CMK (cell line): ENCODE results near the gene TRERF1.

Source experiments
- DNase-seq: peaks from one replicate; pipeline ENCODE4 v3.0.0-alpha.2; 2010; ENCODE audit warnings: low read depth

Gene TRERF1

DNA sequence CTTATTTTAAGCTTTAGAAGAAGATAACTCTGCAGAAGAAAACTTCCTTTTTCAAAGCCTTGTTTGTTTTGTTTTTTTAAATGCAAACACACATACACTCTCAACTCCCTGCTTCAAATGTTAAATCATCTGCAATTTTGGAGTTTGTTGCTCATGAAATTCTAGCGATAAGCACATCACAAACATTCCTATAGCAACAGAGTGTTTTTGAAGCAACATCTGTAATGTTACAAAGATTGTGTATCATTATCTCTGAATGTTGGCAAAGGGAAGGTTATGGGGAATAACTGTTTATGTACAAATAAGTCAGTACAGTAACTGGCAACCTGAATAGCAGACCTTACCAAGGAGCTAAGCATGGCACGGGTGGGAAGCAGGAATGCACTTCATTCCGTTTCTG, 149.3 kb downstream of the TRERF1 start:
- no peak for DNase-seq

DNA sequence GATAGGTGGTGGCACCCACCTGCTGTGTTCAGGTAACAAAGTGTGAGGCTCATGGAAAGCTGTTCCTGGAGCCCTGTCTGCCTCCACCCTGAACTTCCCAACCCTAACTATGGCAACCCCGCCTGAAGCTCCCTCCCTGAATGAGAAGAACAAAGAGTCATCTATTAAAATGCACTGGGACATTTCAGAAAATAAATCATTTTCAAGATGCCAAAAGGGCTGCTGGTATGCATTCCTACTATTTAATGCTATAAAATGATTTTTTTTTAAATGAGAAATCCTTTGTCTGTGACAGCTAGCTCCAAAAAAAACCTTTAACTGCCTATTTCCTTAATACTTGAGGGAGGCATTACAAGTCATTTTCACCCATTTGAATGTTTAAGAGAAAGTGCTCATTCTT, 149.7 kb downstream of the TRERF1 start:
- no peak for DNase-seq

DNA sequence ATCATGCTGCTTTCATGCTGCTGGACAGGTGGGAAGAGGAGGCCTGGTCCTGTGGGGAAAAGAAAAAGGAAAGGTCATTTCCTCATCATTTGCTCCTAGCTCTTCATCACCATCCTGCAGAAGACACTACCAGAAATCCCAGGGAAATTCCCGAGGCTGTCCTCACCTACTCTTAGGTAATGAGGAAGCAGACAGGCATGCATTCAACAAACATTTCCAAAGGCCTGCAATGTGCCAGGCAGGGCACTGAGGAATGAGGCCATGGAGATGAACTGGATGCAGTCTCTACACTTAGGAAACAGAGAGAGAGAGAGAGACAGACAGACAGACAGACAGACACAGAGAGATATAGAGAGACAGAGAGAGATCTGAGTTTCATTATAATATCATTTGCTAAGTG, 151.0 kb downstream of the TRERF1 start:
- no peak for DNase-seq

DNA sequence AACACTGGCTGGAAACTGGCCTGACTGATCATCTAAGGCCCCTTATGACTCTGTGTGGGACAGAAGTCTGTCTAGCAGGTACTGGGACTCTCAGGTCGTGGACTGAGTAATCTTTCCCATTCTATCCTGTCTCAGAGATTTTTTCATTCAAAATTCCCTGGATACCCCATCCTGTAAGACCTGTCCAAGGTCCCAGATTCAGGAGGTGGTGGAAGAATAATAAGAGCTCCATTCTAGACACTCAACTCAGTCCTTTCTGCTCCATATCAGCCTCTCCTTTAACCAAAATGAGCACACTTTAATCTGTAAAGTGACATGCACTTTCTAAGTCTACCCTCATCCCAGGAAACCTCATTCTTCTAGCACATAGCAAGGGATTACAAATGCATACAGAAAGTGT, 151.5 kb downstream of the TRERF1 start:
- DNase-seq = no peak

DNA sequence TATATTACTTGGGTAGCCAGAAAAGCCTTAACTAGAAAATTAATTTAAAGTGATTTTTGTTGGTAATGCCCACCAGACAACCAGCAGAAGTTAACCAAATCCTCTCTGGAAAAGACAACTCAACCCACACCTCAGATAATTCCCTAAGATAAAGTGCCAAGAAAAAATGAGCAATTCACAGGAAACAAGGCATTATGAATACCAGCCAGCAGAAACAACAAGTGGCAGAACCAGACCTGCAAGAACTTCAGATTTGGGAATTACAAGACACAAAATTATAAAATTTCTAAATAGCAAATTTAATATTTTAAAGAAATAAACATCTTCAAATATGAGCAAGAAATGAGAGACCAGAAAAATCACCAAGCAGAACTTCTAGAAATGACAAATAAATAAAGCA, 154.1 kb downstream of the TRERF1 start:
- no peak for DNase-seq

DNA sequence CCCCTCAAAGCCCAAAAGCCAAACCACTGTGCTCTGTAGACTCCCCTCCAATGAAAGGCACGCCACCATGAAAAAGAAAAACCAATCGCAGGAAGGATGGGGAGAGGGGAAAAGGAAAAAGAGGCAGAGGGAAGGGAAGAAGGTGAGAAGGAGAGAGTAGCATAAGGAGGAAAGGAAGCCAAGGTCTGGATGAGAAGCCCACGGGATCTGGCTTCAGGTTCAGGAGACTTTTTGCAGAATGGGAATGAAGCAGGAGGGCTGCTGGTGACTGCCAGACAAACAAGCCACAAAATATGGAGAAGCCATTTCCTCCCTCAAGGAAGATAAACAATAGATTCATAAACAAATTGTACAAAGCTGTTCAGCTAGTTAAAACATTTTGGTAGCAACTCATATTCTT, 155.1 kb downstream of the TRERF1 start:
- DNase-seq = no peak

DNA sequence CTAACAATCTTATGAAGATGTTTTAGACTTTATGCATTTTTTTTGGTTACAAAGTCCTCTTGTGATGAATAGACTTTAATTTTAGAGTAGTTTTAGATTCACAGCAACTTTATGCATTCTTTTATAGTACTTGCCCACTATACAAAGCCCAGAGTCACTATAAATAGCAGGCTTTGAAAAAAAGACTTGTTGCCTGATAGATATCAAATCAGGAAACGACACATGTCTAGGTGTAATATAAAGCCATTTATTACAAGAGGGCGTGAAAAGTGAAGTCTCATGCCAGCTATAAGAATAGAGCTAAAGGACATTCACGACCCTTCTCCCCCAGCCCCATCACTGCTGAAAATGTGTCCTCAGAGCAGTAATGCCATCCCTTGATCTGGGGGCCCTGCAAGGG, 156.0 kb downstream of the TRERF1 start:
- no peak for DNase-seq

DNA sequence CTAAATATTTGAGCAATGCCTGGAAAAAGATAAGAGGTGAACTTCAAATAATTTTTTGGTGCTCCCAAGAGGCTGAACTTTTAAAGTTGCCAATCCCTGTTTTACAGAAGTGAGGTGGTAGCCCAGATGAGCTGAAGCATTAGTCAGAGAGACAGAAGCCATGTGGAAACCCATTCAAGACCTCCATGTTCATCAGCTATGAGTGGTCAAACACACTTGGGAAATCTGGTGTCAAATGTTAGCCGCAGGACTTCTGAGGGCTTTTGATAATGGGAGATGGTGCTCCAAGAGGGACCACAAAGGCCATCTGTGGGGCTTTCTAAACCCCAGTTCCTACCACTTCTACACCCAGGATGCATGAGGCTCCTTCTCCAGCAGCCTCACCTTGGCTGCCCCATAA, 156.5 kb downstream of the TRERF1 start:
- DNase-seq = no peak

DNA sequence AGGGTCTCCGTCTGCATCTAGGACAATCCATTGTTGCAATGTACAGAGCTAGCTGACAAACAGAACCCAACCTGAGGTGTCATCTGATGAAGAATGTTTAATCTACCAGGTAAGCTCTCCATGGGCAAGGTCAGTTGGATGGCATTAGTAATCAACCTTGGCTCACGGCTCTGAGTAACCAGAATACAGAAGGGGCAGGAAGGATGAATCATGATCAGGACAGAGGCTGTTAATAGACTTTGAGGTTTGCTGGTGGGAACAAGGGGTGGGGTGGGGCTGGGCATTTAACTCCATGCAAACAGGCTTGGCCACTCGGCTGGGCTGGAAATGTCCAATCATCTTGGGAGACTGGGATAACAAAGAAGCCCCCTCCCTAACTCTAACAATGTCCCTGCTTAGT, 157.0 kb downstream of the TRERF1 start:
- no peak for DNase-seq

DNA sequence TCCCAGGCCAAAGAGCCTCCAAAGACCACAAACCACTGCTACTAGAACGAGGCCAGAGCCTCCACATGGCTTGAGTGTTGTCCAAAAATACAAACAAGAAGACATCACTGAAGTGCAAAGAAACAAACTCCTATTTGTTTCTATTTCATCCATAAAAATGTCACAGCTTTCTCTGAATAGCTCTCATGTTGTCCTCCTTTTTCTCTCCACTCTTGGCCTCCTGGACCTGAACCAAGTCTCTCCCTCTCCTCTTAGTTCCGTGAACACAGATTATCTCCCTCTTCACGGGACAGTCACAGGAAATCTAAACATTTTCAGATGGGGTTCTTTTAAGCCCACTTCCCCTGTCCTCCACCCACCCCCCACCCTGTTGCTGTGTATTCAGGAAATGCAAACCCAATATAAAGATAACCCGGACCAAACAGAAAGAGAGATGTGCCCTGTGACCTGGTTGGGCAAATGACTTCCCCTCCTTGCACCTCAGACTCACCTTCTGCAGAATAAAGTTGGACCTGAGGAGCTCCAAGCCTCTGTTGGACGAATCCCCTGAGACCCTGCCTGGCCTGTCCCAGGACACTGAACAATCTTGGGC, 158.2 kb downstream of the TRERF1 start:
- DNase-seq = no peak

DNA sequence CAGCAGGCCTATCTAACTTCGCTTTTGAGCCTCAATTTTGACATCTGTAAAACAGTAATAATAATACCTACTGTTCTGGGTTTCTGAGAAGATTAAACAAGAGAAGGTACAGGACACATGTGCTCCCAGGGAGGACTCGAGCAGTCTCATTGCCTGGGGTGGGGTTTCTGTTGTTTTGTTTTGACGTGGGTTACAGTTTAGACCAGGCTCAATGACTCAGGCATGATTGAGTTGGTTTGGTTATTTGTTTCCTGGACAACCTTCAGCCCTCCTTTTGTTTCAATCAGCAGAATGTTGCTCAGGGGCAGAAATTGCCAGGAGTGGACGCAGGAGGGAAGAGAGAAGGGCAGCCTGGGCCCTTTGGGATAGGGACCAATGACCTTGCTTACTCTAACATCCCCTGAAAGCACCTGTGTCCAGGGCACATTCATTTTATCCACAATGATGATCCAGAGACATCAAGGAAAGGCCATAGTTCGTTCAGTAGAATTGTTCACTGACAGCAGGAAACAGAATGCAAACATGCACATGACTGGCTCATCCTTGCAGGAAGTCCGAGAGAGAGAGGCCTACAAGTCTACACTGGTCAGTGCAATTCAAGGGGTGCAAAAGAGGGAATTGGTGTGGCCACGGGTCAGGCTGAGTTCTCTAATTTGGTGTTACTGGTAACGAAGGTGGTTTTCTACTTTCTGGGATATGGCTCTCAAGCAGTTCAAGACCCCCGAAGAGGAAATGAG, 159.6 kb downstream of the TRERF1 start:
- no peak for DNase-seq

DNA sequence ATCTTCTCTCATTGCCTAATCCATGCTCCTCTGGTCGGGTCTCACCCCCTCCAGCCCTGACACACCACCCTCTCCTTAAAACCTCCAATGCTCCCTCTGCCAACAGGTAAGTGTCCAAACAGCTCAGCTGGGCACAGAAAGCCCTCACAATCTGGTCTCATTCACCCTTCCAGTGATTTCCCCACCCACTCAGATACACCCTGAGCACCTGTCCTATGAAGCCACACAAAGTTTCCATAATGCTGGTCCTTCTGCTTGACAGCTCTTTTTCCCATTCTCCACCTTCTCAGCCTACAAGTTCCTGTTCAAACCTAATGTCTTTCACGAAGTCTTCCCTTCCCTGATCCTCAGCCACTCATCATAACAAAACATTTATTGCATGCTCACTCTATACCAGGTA, 164.0 kb downstream of the TRERF1 start:
- DNase-seq = no peak

DNA sequence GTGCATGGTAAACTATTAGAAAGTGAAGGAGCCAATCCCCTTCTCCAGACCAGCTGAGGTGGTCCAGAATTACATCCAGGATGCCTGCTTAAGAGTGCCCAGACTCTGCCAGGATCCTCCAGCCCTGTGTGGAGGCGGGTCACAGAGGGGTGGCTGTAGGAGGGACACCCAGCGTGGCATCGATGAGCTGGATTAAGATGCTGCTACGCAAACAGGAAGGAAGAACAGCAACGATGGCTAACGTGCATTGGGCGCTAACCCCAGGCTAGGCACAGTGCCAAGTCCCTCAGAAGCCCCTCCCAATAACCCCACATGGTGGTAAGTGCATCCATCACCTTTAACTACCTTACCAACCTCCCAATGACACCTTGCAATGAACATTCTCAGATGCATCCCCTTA, 170.2 kb downstream of the TRERF1 start:
- no peak for DNase-seq

DNA sequence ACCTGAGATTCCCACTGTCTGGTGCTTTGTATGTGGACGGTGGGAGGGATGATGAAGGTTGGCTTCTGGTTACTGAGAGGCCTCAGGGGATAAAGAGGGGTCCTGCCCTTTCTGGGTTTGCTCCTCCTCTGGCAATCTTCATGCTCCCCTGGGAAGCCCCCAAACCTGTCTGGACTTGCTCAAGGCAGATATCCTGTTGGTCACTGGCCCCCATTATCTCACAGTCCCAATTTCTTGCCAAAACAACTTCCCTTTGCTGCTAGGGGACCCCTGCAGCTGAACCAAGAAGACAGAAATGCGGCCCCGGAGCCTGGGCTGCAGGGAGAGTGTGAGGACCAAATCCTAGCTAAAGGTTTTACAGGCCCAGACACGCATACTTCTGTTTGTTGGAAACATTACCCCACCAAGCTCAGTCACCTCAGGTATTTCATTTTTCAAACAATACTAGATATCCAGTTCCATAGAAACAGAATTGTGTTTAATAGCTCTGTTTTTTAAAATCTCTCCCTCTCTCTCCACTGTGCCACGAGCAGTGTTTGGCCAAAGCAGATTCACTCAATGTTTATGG, 170.7 kb downstream of the TRERF1 start:
- no peak for DNase-seq

DNA sequence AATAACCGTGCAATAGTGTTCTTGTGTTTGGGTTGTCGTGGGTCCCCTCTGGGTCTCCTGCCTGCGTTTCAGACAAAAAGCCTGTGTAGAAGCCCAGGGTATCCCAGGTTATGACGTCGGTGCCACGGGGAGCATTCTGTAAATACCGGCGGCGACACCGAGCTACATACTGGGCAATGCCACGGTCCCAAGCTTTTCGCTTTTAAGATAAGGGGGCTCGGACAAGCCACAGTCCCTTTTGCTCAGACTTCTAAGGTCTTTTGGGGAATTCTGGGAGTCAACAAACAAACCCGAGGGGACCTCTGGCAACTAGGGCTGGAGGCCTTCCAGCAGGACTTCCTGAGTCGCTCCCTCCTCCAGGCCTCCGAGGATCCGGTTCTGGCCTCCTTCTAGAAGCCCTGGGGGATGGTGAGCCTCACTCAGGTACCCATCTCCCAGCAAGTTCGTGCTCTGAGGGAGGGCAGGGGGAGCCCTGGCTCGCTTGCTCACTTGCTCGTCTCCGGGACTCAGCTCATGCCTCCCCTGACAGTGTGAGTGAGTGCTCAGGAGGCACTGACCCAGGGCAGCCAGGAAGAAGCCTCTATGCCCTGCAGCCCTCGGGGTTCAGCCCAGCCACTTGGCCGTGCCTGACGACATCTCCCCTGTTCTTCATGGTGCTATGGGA, 171.6 kb downstream of the TRERF1 start:
- no peak for DNase-seq

DNA sequence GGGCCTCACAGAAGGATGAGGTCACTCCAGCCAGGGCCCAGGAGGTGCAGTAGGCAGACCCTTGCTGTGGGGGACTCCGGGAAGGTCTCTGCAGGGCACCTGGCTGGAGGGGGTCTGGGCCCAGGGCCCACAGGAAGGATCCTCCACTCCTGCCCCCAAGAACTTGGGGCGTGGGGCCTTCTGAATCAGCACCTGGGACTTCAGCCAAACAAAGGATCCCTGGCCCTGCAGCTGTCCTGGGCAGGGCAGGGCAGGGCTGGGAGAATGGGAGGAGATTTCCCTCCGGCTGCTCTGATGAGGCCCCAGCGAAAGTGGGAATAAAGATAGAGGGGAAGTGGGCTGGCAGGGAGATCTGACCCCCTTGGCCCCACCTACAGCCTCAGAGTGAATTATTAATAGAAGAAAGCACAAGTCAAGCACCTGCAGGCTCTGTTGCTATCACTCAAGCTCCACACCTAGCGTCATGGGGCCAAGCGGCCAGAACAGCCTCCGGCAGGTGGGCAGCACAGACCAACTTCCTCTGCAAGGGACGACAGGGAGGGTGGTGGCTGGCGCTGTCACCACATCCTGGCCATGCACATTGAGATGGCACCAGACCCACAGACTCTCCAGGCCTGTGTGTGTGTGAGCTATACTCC, 172.5 kb downstream of the TRERF1 start:
- no peak for DNase-seq

DNA sequence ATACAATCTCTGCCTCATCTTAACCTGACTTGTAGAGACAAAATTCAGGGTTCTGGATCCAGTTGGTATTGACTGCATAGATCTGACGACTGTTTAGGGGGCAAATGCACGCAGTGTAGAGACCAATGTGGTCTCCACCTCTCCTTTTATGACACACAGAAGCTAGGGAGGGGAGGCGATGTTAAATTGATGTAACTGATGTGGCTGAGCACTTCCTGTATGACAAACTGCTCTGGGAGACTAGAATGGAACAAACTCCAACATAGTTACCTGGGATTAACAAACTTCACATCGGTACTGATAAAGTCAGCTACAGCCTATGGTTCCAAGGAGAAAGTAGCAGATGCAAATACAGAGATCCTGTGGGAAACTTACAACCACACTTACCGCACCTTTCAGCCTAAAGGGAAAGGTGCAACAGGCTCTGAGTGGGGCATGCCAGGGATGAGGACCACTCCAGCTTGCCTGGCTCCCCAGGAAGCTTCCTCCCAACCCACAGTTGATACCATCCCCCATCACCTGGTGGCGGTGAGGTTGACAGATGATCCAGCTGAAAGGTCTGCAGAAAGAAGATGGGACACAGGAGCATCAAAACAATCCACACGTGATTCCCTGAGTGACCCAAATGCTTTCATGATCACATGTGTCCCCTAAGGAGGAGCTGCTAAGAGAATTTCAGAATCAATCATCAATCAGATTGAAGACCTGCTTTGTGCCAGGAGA, 173.4 kb downstream of the TRERF1 start:
- DNase-seq = no peak

DNA sequence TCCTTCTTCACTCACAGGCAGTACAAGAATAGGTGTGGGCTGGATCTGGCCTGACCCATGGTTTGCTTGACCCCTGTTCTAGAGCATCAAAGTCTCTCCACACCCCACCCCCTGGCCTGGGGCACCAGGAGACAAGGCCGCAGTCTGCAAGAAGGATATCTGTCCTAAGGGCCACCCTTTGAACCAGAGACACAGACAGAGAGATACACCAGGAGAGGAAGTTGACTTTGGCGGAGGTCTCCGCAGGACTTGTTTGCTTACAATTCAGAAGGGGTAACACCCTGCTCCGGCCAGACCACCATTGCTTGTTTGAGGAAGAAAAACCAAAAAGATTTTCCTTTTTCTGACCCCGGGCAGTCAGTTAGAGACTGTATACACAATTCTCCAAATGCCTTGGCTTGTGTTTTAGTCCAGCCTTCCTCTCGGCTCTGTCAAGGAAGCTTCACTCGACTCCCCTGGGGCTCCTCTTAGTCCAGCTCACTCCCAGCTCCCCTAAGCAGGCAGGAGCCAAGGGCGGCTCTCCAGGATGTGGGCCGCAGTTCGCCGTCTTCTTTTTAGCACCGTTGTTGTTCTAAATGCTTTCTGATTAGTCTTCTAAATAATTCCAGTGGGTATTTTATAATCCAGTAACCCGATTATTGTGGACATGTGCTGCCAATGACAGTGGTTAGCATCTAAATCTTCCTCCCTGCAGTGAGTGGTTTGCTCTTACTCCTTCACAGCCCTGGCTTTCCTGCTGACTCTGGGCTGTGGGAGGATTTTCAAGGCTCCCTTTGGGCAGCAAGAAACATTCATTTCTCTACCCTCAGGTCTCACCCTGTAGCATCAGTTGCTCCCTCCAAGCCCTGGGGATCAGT, 175.5 kb downstream of the TRERF1 start:
- DNase-seq = no peak

DNA sequence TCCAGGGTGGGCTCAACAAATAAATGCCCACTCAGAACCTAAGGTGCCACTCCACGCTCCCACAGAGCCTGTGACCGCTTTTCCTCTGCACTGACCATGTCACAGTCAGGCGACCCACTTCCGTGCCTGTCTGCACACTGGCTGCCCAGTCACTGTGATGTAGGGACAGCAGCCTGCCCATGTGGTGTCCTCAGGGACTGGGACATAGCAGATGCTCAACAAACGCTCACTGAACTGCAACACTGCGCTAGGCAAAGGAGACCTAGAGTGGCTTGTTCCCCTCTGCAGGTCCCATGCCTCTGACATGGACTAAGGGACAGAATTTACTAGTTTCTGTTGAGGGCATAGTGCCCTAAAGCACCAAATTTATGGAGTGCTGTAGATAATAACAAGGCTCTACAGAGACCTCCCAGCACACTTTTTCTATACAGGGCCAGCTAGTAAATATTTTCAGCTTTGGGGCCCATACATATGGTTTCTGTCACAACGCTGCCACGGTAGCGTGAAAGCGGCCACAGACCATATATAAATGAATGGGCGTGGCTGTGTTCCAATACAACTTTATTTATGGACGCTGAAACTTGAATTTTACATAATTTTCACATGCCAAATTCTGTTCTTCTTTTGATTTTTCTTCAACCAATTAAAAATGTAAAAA, 176.2 kb downstream of the TRERF1 start:
- DNase-seq = no peak

DNA sequence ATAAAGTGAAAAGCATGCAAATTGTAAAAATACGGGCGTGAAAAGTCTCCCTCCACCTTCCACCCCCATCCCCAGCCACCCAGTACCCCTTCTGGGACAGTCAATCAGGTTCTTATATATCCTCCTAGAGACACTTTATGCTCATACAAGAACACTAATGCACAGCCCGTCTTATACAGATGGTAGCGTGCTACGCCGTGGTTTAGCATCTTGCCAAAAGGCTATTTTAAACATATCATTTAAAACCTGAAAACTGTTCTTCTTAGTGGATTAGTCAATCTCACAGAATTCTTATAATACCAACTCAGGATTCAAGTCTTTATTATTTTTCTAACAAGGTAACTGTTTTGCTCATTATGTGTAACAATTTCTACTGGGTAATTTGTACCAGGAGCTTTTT, 176.8 kb downstream of the TRERF1 start:
- no peak for DNase-seq
